Stimulated activated CD4-positive, alpha-beta T cell treated with anti-CD3 and anti-CD28 coated beads, Interleukin-15, amount 100 ng/mL, for 24 hours (primary cell): ENCODE measurements around the gene SESN1.
A peak's percentile ranks its signal among the peaks of the same experiment; 100 is the strongest.
"Not testable (repeated sequence)": the region's sequence is repeated elsewhere in the genome, so short reads cannot be mapped to it uniquely, and the experiment has no call there.

Experiments used
- DNase-seq: peaks from one replicate; pipeline ENCODE4 v3.0.0-alpha.2; 2020

The SESN1 gene

GRCh38 chr6:109093732-109094415 is 772 bp downstream of the SESN1 start:
- no peak for DNase-seq

DNA sequence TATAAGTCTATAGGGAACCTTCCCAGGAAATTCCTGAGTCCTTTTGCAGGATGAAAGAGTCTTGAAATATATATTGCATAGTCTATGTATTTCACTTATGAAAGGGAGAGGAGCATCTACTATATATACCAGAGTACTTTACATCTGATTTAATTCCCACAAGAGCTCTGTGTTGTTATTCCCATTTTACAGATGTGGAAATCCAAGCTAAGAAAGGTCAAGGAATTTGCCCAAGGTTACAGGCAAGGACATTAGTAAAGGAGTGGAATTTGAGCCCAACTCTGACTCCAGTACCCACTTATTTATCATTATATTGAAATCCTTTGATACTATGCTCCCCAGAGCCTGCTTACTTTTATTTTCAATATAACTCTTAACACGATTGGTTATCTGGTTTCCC is 2.6 kb downstream of the SESN1 start:
- DNase-seq, result no peak

GRCh38 chr6:109091314-109092024 is 3.2 kb downstream of the SESN1 start:
- DNase-seq, result no peak

GRCh38 chr6:109088995-109089394 is 5.7 kb downstream of the SESN1 start:
- DNase-seq, result no peak

DNA sequence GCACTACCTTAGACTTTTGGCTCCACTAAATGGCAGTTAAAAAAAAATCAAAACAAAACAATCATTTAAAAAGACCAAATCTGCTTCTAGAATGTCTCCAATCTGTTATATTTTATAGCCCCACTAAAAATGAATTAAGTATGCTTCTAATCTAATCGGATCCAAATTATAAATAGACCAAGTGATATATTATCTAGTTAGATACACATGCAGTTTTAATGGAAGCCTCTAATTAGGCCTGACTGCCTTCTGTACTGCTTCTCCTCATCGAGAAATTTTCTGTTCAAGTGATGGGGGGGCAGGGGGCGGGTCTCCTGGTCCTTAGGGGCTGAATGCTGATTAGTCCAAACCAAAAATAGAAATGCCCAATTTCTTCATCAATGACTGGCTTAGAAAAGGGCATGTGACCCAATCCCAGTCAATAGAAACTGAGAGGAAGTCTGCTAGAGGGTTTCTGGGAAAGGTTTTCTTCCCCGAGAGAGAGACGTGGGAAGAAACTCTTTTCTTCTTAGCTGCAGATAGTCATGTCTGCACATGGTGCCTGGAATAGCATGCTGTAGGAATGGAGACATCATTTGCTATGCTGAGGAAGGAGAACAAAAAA is 6.9 kb downstream of the SESN1 start:
- DNase-seq, result no peak

- not testable (repeated sequence) for DNase-seq
These were observed 10.5 kb downstream of the SESN1 start for GRCh38 chr6:109084146-109084545.

DNA sequence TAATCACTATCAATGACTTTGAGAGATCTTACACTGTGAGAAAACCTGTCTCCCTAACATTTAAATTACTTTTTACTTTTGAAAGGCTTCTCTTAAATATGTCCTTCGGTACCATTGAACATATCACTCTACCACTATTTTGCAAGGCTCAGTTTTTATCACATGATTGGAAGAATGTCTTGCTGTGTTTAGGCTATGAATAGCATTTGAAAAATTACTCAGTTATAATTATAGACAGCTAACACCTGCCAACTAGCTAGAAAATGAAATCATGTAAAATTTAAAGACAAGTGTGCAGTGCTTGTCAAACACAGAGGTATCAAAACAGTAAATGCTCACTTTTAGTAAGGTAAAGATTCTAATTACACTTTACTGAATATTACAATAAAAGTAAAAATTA is 11.0 kb downstream of the SESN1 start:
- no peak for DNase-seq

- no peak for DNase-seq
These were observed 12.5 kb downstream of the SESN1 start for GRCh38 chr6:109082188-109082577.

GRCh38 chr6:109081516-109082187 is 13.0 kb downstream of the SESN1 start:
- DNase-seq, result no peak

DNA sequence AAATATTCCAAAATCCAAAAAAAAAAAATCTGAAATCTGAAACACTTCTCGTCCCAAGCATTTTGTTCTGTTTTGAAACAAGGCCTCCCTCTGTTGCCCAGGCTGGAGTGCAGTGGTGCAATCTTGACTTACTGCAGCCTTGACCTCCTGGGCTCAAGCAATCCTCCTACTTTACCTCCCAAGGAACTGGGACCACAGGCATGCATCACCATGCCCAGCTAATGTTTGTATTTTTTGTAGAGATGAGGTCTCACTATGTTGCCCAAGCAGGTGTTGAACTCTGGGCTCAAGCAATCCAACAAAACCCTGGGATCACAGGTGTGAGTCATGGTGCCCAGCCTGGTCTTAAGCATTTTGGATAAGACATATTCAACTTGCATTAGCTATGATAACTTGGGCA is 13.6 kb downstream of the SESN1 start:
- DNase-seq, result no peak

- DNase-seq, result no peak
These were observed 14.7 kb downstream of the SESN1 start for GRCh38 chr6:109079981-109080380.

DNA sequence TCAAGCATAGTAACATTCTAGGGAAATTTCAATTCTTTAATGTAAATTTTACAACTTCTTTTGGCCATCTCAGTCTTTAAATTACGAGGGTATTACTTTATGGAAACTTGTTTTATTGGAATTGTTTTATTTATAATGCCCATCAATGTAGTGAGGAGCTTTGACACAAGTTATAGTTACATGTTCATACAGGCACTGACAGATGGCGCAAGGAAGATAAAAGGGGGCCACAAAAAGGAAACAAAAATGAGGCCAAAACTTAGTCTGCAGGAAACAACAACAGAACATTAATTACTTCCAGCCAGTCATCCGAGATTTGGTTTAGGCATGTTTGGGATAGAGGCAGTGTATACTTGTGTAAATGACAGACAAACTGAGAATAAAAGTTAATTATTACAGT is 18.3 kb downstream of the SESN1 start:
- DNase-seq, result no peak

DNA sequence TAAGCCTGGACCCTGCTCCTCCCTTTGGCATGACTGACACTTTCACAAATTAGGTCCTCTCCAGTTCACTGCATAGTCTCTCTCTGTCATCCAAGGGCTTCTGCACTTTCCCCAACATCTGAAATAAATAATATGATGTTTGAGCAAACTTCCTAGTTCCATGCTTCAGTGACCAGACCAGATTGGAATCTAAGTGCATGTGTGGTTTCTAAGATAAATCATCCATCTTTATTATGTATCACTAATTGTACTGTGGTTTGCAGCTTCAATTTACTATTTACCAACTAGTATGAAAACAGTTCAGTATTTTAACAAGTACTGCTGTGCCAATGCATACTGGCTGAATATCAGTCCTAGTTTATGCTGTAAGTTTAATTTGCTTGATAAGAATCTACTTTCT is 18.7 kb downstream of the SESN1 start:
- DNase-seq, result no peak

DNA sequence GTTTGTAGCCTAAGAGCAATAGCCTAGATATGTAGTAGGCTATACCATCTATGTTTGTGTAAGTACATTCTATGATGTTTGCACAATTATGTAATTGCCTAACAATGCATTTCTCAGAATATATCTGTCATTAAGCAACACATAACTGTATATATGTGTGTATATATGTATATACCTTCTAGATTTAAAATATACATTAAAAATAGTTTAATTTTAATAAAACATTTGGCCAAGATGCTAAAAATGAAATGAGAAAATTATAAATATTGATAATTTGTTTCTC is 20.6 kb downstream of the SESN1 start:
- no peak for DNase-seq

GRCh38 chr6:109073344-109074132 is 21.1 kb downstream of the SESN1 start:
- peak; percentile 41 for DNase-seq

GRCh38 chr6:109071125-109071917 is 23.3 kb downstream of the SESN1 start:
- no peak for DNase-seq

- DNase-seq, result no peak
These were observed 24.9 kb downstream of the SESN1 start for GRCh38 chr6:109069746-109070145.

GRCh38 chr6:109062767-109063352 is 31.8 kb downstream of the SESN1 start:
- DNase-seq, result no peak

GRCh38 chr6:109062216-109062615 is 32.4 kb downstream of the SESN1 start:
- no peak for DNase-seq

DNA sequence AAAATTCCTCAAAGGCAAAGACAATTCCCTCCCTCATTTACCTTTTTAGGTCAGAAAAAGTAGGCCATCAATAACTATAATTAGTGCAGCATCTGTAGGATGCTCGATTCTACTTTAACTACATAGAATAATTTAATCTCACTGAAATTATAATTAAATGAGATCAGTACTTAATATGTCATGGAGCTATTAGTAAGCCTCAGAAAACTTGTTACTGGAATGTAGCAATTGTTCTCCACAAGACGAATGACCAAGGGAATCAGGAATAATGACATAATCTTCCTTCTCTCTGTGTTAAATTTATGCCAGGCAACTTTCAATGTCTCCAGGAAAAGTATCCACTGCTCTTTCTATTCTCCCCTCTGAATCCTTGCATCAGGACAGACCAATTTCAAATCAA is 34.1 kb downstream of the SESN1 start:
- DNase-seq, result no peak

DNA sequence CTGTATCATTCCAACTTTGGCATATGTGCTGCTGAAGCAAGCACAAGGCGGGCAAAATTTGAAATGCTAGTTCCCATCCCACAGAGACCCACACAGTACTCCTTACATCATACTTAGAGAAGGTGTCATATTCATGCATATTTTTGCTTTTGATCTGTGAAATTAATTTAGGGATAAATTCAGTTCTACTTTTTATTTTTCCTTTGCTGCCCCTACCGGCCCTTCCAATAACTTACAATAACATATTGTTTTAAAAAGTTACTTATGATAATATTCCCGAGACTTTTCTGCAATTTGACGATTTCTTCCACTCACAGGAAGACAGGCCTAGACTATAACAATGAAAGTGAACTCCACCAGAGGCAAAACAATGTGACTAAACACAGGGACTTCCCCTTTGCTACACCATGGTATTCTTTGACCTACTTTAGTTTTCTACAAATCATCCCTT is 35.0 kb downstream of the SESN1 start:
- no peak for DNase-seq

DNA sequence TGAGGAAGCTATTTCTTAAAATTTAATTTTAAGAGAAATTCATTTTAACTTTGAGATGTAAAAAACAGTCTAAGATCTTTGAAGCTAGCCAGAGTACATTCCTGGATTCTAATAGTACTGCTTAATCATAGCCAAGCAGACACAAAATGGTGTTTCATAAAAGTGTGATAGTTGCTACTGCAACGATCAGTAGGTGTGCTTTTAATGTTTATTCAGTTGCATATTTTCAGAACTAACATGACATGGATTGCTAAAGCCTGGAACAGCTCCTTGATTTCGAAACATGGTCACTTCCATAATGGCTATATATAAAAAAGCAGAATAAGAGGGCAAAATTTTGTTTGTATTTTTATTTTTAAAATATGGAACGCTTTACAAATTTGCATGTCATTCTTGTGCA is 35.5 kb downstream of the SESN1 start:
- DNase-seq, result no peak
